T follicular helper cell (primary cell): ENCODE measurements around the gene GALK1.
"Not testable (repeated sequence)": the region's sequence is repeated elsewhere in the genome, so short reads cannot be mapped to it uniquely, and the experiment has no call there.

Experiments used
- DNase-seq: peaks from one replicate; pipeline ENCODE4 v3.0.0-alpha.2; 2020; ENCODE audit warnings: low read depth

GALK1 gene

GRCh38 chr17:75765981-75766380, 989 bp upstream of the GALK1 start:
- DNase-seq: no peak

- no peak for DNase-seq
These were observed 628 bp downstream of the GALK1 start for GRCh38 chr17:75764417-75764710.

- no peak for DNase-seq
These were observed 1.2 kb downstream of the GALK1 start for GRCh38 chr17:75763613-75764416.

DNA sequence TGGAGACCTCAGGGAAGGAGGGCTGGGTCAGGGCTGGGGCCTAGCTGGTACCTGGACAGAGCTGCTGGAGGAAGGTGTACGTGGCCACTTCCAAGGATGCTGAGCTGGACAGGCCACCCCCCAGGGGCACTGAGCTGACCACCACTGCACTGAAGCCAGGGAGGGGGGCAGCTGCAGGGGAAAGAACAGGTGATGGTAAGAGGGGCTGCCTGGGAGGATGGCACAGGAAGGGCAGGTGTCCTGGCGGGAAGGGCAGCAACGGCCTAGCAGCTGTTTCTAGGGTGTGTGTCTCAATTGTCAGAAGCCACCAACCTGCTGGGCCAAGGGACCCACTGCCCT, 1.8 kb downstream of the GALK1 start:
- DNase-seq: no peak

DNA sequence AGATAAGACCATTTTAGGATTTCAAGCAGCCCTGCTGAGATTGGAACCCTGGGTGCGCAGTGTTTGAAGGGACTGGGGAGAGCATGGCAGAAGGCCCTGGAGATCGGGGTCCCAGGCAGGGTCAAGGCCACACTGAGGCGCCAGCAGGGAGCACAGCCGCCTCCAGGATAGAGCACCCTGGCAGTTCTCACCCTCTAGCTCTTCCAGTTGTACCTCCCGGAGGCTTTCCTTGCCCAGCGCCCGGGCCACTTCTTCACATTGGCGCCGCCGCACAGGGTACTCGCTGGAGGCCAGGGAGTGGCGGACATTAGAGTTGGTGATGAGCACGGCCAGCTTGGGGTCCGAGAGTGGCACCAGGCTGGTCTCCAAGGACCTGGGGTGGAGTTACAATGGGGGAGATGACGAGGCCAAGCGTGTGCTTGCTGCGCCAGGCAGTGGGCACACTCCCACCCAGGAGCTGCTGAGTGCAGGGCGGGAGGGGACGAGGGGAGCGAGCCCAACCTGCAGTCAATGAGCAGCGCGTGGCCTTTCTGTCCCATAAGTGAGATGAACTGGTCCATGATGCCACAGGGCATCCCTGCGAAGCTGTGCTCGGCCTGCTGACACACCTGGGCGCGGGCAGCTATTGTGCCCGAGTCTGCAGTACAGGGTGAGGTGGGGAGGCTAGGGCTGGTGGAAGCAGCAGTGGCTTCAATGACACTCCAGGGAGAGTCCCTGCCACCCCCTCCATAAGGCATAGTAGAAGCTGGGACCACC, 2.3 kb downstream of the GALK1 start:
- no peak for DNase-seq

DNA sequence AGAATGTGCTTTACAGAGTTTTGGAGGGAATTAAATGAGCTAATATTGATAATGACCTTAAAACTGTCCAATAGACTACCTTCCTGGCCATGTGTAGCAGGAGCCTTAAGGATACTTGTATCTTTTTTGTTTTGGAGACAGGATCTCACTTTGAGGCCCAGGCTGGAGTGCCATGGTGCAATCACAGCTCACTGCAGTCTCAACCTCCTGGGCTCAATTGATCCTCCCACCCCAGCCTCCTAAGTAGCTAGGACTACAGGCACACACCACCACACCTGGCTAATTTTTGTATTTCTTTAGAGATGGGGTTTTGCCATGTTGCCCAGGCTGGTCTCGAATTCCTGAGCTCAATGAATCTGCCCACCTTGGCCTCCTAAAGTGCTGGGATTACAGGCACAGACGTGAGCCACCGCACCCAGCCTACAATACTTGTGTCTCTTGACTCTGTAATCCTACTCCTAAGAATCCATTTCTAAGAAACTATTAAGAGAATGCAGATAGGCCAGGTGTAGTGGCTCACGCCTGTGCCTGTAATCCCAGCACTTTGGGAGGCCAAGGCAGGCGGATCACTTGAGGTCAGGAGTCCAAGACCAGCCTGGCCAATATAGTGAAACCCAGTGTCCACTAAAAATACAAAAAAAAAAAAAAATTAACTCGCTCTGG, 4.9 kb downstream of the GALK1 start:
- DNase-seq: not testable (repeated sequence)

DNA sequence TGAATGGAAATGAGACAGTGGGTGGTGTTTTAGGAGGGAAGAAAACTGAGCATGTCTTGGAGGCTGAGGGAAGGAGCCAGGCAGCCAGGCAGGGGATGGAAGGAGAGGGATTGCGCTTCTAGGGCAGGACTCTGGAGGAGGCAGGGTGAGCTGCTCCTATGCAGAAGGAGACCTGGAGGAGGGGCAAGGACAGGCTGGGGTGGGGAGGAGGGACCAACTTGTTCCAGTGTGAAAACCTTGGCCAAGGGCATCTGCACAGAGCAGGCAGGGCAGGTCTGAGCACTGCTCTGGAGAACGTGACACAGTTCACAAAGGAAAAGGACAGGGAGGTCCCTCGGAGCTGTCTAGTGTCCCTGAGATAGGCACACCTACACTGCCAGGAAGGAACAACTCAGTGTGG, 5.5 kb downstream of the GALK1 start:
- DNase-seq: no peak

GRCh38 chr17:75758131-75758905, 6.7 kb downstream of the GALK1 start:
- DNase-seq: no peak

DNA sequence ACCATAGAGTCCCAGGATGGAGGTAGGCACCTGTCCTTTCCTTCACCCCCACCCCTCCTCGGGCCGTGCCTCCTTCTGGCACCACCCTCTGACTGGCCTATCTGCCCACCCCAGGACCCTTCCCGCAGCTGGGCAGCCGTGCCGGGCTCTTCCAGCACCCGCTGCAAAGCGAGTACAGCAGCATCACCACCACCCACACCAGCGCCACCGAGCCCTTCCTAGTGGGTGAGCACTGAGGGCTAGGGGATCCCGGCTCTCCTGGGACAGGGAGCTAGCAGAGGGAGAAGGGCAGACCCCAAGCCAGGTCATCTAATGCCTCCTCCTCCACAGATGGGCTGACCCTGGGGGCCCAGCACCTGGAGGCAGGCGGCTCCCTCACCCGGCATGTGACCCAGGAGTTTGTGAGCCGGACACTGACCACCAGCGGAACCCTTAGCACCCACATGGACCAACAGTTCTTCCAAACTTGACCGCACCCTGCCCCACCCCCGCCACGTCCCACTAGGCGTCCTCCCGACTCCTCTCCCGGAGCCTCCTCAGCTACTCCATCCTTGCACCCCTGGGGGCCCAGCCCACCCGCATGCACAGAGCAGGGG, 7.8 kb downstream of the GALK1 start:
- DNase-seq: no peak

DNA sequence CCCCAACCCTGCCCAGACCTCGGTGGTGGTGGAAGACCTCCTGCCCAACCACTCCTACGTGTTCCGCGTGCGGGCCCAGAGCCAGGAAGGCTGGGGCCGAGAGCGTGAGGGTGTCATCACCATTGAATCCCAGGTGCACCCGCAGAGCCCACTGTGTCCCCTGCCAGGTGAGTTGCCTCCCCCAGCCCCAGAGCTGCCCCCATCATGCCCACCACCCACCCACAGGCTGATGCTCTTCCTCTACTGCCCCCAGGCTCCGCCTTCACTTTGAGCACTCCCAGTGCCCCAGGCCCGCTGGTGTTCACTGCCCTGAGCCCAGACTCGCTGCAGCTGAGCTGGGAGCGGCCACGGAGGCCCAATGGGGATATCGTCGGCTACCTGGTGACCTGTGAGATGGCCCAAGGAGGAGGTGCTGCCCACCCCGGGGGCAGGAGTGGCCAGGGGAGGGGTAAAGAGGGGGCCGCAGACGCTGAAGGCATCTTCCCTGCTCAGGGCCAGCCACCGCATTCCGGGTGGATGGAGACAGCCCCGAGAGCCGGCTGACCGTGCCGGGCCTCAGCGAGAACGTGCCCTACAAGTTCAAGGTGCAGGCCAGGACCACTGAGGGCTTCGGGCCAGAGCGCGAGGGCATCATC, 8.4 kb downstream of the GALK1 start:
- no peak for DNase-seq

GRCh38 chr17:75755990-75756389, 9.0 kb downstream of the GALK1 start:
- DNase-seq: no peak

DNA sequence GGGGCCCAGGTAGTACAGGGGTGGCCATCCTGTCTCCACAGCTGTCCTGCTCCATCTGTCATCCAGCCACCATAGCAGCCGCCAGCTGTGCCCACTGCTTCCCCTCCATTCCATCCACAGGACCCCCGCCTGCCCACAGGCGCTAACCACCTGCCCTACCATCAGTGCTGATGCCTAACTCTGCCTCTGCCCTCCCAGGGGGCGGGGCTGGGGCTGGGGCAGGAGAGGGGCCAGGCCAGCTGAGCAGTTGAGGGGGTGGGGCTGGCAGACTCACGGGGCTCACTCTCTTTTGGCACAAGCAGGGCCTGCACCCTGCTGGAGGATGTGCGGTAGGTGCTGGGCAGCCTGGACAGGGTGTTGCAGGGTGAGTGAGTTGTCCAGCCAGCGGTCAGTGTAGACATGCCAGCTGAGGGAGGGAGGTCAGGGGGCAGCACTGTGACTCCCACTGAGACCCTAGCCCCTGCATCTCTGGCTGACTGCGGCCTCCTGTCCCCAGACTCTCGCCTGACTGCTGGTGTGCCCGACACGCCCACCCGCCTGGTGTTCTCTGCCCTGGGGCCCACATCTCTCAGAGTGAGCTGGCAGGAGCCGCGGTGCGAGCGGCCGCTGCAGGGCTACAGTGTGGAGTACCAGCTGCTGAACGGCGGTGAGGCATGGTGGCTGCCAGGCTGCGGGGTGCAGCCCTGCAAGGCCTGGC, 9.6 kb downstream of the GALK1 start:
- no peak for DNase-seq

- DNase-seq: no peak
These were observed 10.4 kb downstream of the GALK1 start for GRCh38 chr17:75754378-75755204.

DNA sequence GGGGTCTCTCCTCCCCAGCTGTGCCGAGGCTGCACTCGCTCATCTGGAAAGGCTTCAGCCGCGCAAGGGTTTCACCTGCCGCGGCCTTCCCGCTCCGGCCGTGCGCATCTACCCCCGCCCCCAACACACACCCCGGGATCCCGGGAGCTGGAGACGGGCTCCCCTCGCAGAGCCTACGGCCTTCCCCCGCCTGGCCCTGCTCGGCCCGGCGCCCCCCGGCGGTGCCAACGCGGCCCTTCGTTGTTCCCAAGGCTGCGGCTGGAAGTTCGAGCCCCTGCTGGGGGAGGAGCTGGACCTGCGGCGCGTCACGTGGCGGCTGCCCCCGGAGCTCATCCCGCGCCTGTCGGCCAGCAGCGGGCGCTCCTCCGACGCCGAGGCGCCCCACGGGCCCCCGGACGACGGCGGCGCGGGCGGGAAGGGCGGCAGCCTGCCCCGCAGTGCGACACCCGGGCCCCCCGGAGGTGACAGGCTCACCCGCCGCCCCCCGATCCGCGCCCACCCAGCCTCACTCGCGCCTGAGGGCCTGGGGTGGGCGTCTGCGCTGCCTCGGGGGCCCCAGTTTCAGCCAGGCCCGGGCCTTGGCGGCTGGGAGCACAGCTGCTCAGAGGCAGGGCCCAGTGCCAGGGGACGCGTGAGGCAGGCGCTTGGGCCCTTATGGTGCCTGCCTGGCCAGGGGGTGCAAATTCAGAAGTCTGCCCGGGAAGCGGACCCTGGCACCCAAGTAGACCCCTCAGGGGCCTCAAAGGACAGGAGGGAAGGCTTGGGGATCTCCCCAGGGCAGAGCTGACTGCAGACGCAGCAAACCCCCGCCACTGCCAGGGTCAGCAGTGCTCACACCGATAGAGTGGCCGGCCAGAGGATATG, 11.2 kb downstream of the GALK1 start:
- DNase-seq: peak; percentile 53

DNA sequence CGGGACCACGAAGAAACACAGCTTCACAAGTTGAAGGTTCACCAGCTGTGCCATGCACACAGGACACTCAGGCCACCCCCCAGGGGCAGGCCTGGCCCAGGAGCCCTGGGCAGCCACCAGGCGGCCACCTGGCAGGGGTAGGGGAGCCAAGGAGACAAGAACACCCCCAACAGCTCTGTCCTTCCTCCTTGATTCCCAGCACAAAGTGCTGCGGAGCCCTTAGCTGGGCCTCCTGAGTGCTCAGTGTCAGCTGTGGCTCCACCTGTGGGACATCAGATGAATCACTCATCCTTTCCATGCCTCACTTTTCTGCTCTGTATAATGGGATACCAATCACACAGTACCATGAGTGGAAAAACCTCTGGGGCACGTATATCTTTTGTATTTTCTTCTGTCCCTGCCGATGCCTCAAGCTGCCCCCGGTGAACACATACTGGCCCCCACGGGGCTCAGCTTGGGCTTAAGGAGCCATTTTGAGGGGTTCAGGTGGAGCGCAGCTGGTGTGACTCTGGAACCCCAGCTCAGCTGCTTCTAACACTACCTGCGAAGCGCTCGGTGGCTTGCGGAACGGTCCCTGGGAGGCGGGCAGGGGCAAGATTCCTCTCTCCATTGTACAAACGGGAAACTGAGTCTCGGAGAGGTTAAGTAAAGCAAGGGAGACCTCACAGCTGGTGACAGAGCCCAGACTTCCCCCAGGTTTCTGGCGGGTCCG, 12.0 kb downstream of the GALK1 start:
- no peak for DNase-seq

- DNase-seq: no peak
These were observed 12.6 kb downstream of the GALK1 start for GRCh38 chr17:75752405-75752709.

- no peak for DNase-seq
These were observed 13.2 kb downstream of the GALK1 start for GRCh38 chr17:75751676-75752404.
